Type B pancreatic cell (in vitro differentiated cells): ENCODE results near the gene SNX10. TPM values are rescaled to one million over a fixed set of nuclear protein-coding genes. Genes with fewer than 3 reads are reported as not detected.

Experiments used
- DNase-seq: peaks from one replicate; pipeline ENCODE4 v3.0.0; 2021; ENCODE audit warnings: mixed read lengths; ENCODE audit not compliant: unreplicated experiment; ENCODE audit errors: extremely low spot score
- H3K27ac Mint-ChIP-seq: 2 replicates; pipeline ENCODE4 v1.8.0; 2021; ENCODE audit warnings: mild to moderate bottlenecking, mixed read lengths
- H3K27me3 Mint-ChIP-seq: 2 replicates; pipeline ENCODE4 v1.8.0; 2021; ENCODE audit warnings: mixed read lengths
- H3K36me3 Mint-ChIP-seq: 2 replicates; pipeline ENCODE4 v1.8.0; 2021; ENCODE audit warnings: mixed read lengths
- H3K4me1 Mint-ChIP-seq: one replicate; pipeline ENCODE4 v1.8.0; 2021; ENCODE audit warnings: mixed read lengths; ENCODE audit not compliant: unreplicated experiment
- H3K4me3 Mint-ChIP-seq: 2 replicates; pipeline ENCODE4 v1.8.0; 2021; ENCODE audit warnings: mild to moderate bottlenecking, mixed read lengths
- H3K9me3 Mint-ChIP-seq: 2 replicates; pipeline ENCODE4 v1.8.0; 2021; ENCODE audit warnings: mixed read lengths
- CTCF ChIP-seq: fragments of 200-600 bp; sonication (generic); conservative IDR thresholded peaks from 2 replicates; pipeline ENCODE4 v1.5.0; 2021; ENCODE audit warnings: antibody characterized with exemption, mild to moderate bottlenecking
- total RNA-seq: library from RNA; stranded (reverse); gene quantifications from 2 replicates; pipeline ENCODE4 v1.2.1, GENCODE V29; 2021; ENCODE audit warnings: low replicate concordance

Gene SNX10
- total RNA-seq, 1 donor from 2014 or later, result 2.8 TPM

GRCh38 chr7:26343320-26343832 is 51.7 kb downstream of the SNX10 start:
- Mint-ChIP-seq H3K27me3 (no peaks in the 10 kb centered on the region), H3K9me3 (no peaks in the 10 kb centered on the region), H3K4me1 (no peaks in the 10 kb centered on the region), H3K4me3 (no peak overlapping the region), H3K36me3 (no peaks in the 10 kb centered on the region), H3K27ac (no peak overlapping the region)
- DNase-seq, result no peak
- no peak for TF ChIP-seq CTCF

GRCh38 chr7:26343837-26344236 is 52.2 kb downstream of the SNX10 start:
- Mint-ChIP-seq H3K36me3 (no peaks in the 10 kb centered on the region), H3K4me3 (no peak overlapping the region), H3K27me3 (no peaks in the 10 kb centered on the region), H3K4me1 (no peaks in the 10 kb centered on the region), H3K27ac (no peak overlapping the region), H3K9me3 (no peaks in the 10 kb centered on the region)
- no peak for DNase-seq
- no peak for TF ChIP-seq CTCF

- no peaks in the 10 kb centered on the region for H3K27me3 Mint-ChIP-seq
- no peak for TF ChIP-seq CTCF
- H3K4me1 Mint-ChIP-seq, result no peaks in the 10 kb centered on the region
- H3K36me3 Mint-ChIP-seq, result no peaks in the 10 kb centered on the region
- no peak overlapping the region for H3K4me3 Mint-ChIP-seq
- H3K27ac Mint-ChIP-seq, result no peak overlapping the region
- DNase-seq, result no peak
- no peaks in the 10 kb centered on the region for H3K9me3 Mint-ChIP-seq
Measured at GRCh38 chr7:26345202-26345601, 53.5 kb downstream of the SNX10 start.

GRCh38 chr7:26345837-26346236 is 54.2 kb downstream of the SNX10 start:
- Mint-ChIP-seq H3K4me1 (no peaks in the 10 kb centered on the region), H3K27me3 (no peaks in the 10 kb centered on the region), H3K9me3 (no peaks in the 10 kb centered on the region), H3K36me3 (no peaks in the 10 kb centered on the region), H3K4me3 (no peak overlapping the region), H3K27ac (no peak overlapping the region)
- no peak for DNase-seq
- no peak for TF ChIP-seq CTCF

- Mint-ChIP-seq H3K27ac (no peak overlapping the region), H3K27me3 (no peaks in the 10 kb centered on the region)
Measured at GRCh38 chr7:26346611-26347203, 55.0 kb downstream of the SNX10 start.

More at GRCh38 chr7:26346611-26347203, 55.0 kb downstream of the SNX10 start:
- Mint-ChIP-seq H3K4me1 (no peaks in the 10 kb centered on the region), H3K9me3 (no peaks in the 10 kb centered on the region), H3K4me3 (no peak overlapping the region), H3K36me3 (no peaks in the 10 kb centered on the region)
- no peak for DNase-seq
- no peak for TF ChIP-seq CTCF
